ENCODE results near the gene ZNF282.

ZNF282 gene

GRCh38 chr7:149154056-149154455, 41.3 kb upstream of the ZNF282 start:
- ChIA-PET CTCF (no interaction called here), POLR2A (no interaction called here)
- DNase-seq (ENCODE audit: extremely low spot score) = no peak
- no peak for TF ChIP-seq CTCF (IDR thresholded peaks at IDR 0.05; ENCODE audit: control extremely low read depth, extremely low read depth, low read depth, missing control alignments)

GRCh38 chr7:149156898-149157297, 38.4 kb upstream of the ZNF282 start:
- POLR2A ChIA-PET = no interaction called here
- no peak for DNase-seq (ENCODE audit: extremely low spot score)
- no peak for TF ChIP-seq CTCF (IDR thresholded peaks at IDR 0.05; ENCODE audit: control extremely low read depth, extremely low read depth, low read depth, missing control alignments)
- CTCF ChIA-PET = interaction anchor here (1.9 kb wide), 1 partner anchor 8 kb away, joined by 5 read pairs; no protein-coding TSS in a partner anchor

- no peak for DNase-seq (ENCODE audit: extremely low spot score)
- POLR2A ChIA-PET = no interaction called here
- CTCF ChIA-PET = interaction anchor here (1.2 to 2.2 kb wide), 3 partner anchors 8 to 22 kb away, joined by 3 to 7 read pairs (median 6); partner anchors contain the start of gene ZNF398
- TF ChIP-seq CTCF (IDR thresholded peaks at IDR 0.05; ENCODE audit: control extremely low read depth, extremely low read depth, low read depth, missing control alignments) = no peak
Measured at GRCh38 chr7:149161241-149161848, 34.0 kb upstream of the ZNF282 start.

GRCh38 chr7:149166142-149166541, 29.2 kb upstream of the ZNF282 start:
- ChIA-PET CTCF (interaction anchor here (1.0 to 2.8 kb wide), 11 partner anchors 13 to 143 kb away, joined by 3 to 13 read pairs (median 3); partner anchors contain the start of genes ZNF398 and ZNF425), POLR2A (no interaction called here)
- DNase-seq (ENCODE audit: extremely low spot score) = no peak
- TF ChIP-seq CTCF (IDR thresholded peaks at IDR 0.05; ENCODE audit: control extremely low read depth, extremely low read depth, low read depth, missing control alignments) = no peak

GRCh38 chr7:149166630-149167352, 28.6 kb upstream of the ZNF282 start:
- no peak for DNase-seq (ENCODE audit: extremely low spot score)
- ChIA-PET POLR2A (no interaction called here), CTCF (interaction anchor here (1.0 to 2.8 kb wide), 9 partner anchors 12 to 41 kb away, joined by 3 to 13 read pairs (median 3); partner anchors contain the start of genes ZNF398 and ZNF425)
- TF ChIP-seq CTCF (IDR thresholded peaks at IDR 0.05; ENCODE audit: control extremely low read depth, extremely low read depth, low read depth, missing control alignments) = no peak

- ChIA-PET POLR2A (no interaction called here), CTCF (no interaction called here)
- DNase-seq (ENCODE audit: extremely low spot score) = no peak
- no peak for TF ChIP-seq CTCF (IDR thresholded peaks at IDR 0.05; ENCODE audit: control extremely low read depth, extremely low read depth, low read depth, missing control alignments)
Measured at GRCh38 chr7:149171892-149172533, 23.3 kb upstream of the ZNF282 start.
